Measurements from ENCODE around the gene C5.
"Not testable (repeated sequence)": the region's sequence is repeated elsewhere in the genome, so short reads cannot be mapped to it uniquely, and the experiment has no call there.

The C5 gene

DNA sequence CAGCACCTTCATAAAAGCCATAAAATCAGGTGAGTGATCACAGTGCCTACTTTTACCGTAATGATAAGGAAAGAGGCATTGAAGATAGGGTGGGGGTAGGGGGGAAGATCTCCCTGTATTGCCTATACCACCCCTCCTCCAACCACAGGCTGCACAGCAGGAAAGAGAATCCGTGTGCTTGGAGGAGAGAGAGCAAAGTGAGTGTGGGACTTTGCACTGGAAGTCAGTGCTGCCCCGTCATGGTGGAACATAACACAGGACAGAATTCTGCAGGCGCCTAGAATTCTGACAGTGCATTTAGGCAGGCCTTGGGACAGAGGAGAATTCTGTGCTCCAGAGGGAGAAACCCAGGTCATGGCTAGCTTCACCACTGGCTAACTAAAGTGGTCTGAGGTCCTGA, 3.5 kb upstream of the C5 start:
- H3K9me3 ChIP-seq (ENCODE audit: control insufficient read depth in 5 of 5, low read length in 5 of 5): no peaks in the 10 kb centered on the region

DNA sequence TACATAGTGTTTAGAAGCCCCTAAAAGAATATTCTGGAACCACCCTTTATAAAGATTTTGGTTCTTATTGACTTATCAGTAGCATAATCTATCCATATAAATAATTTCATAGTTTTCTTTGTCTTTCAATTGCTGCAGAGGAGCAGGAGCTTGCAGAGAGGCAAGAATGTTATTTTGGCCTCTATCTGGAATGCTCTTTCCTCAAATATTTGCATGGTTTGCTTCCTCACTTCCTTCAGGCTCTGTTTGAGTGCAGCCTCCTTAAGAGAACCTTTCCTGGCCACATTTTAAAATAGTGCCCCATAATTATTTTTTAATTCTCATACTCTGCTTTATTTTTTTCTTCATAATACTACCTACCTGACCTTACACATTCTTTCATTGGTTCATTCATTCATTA, 1.5 kb downstream of the C5 start:
- no peaks in the 10 kb centered on the region for H3K4me1 ChIP-seq (ENCODE audit: control insufficient read depth in 5 of 5, insufficient read depth in 5 of 5, low read length in 5 of 5)
- H3K9me3 ChIP-seq (ENCODE audit: control insufficient read depth in 5 of 5, low read length in 5 of 5): no peaks in the 10 kb centered on the region
- no peak overlapping the region for H3K9ac ChIP-seq (ENCODE audit: low read length in 5 of 5)
- H3K27ac ChIP-seq (ENCODE audit: low read depth, low read length): no peak overlapping the region
- no peak overlapping the region for H3K4me3 ChIP-seq (ENCODE audit: low read depth in 1 of 5, low read length in 5 of 5)
- H3K27me3 ChIP-seq (ENCODE audit: control insufficient read depth in 5 of 5, insufficient read depth in 4 of 5, low read length in 5 of 5): no peaks in the 10 kb centered on the region
- no peaks in the 10 kb centered on the region for H3K36me3 ChIP-seq (ENCODE audit: control insufficient read depth in 5 of 5, insufficient read depth in 5 of 5, low read length in 5 of 5)

More for the DNA sequence above, 3.5 kb upstream of the C5 start:
- Histone ChIP-seq H3K27ac (ENCODE audit: low read depth, low read length) (no peak overlapping the region), H3K36me3 (ENCODE audit: control insufficient read depth in 5 of 5, insufficient read depth in 5 of 5, low read length in 5 of 5) (no peaks in the 10 kb centered on the region), H3K27me3 (ENCODE audit: control insufficient read depth in 5 of 5, insufficient read depth in 4 of 5, low read length in 5 of 5) (no peaks in the 10 kb centered on the region), H3K9ac (ENCODE audit: low read length in 5 of 5) (no peak overlapping the region), H3K4me3 (ENCODE audit: low read depth in 1 of 5, low read length in 5 of 5) (no peak overlapping the region), H3K4me1 (ENCODE audit: control insufficient read depth in 5 of 5, insufficient read depth in 5 of 5, low read length in 5 of 5) (no peaks in the 10 kb centered on the region)

DNA sequence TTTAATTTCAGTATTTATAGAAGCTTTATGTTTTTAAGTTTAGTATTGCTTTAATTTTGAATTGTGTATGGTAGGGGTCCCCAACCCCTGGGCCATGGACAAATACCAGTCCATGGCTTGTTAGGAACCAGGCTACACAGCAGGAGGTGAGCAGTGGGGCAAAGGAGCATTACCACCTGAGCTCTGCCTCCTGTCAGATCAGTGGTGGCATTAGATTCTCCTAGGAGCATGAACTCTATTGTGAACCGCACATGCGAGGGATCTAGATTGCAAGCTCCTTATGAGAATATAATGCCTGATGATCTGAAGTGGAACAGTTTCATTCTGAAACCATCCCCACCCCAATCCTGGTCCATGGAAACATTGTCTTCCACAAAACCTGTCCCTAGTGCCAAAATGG, 1.9 kb downstream of the C5 start:
- Histone ChIP-seq H3K36me3 (ENCODE audit: control insufficient read depth in 5 of 5, insufficient read depth in 5 of 5, low read length in 5 of 5) (no peaks in the 10 kb centered on the region), H3K27me3 (ENCODE audit: control insufficient read depth in 5 of 5, insufficient read depth in 4 of 5, low read length in 5 of 5) (no peaks in the 10 kb centered on the region), H3K9ac (ENCODE audit: low read length in 5 of 5) (no peak overlapping the region), H3K4me1 (ENCODE audit: control insufficient read depth in 5 of 5, insufficient read depth in 5 of 5, low read length in 5 of 5) (no peaks in the 10 kb centered on the region), H3K27ac (ENCODE audit: low read depth, low read length) (no peak overlapping the region), H3K4me3 (ENCODE audit: low read depth in 1 of 5, low read length in 5 of 5) (no peak overlapping the region), H3K9me3 (ENCODE audit: control insufficient read depth in 5 of 5, low read length in 5 of 5) (no peaks in the 10 kb centered on the region)

DNA sequence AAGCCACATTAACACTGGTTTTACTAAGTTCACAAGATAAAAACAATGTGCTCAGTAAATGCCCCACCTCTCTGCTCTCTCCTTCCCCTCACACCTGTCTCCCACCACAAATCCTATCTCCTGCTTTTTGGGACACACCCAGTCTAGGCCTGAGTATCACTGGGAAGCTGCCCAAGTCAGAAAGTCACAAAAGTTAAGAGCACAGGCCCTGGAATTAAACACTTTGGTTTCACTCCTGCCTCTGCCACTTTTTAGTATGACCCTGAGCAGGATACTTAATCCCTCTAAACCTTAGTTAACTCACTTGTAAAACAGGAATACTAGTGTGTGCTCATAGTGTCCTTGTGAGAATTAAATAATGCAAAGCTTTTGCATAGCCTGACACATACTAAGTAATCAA, 11.3 kb downstream of the C5 start:
- Histone ChIP-seq H3K36me3 (ENCODE audit: control insufficient read depth in 5 of 5, insufficient read depth in 5 of 5, low read length in 5 of 5) (peaks cover 0 to 9% (median 0%) of the 10 kb centered on the region in 5 donors), H3K9ac (ENCODE audit: low read length in 5 of 5) (no peak overlapping the region), H3K9me3 (ENCODE audit: control insufficient read depth in 5 of 5, low read length in 5 of 5) (no peaks in the 10 kb centered on the region), H3K4me3 (ENCODE audit: low read depth in 1 of 5, low read length in 5 of 5) (no peak overlapping the region), H3K27me3 (ENCODE audit: control insufficient read depth in 5 of 5, insufficient read depth in 4 of 5, low read length in 5 of 5) (no peaks in the 10 kb centered on the region), H3K27ac (ENCODE audit: low read depth, low read length) (no peak overlapping the region), H3K4me1 (ENCODE audit: control insufficient read depth in 5 of 5, insufficient read depth in 5 of 5, low read length in 5 of 5) (no peaks in the 10 kb centered on the region)

DNA sequence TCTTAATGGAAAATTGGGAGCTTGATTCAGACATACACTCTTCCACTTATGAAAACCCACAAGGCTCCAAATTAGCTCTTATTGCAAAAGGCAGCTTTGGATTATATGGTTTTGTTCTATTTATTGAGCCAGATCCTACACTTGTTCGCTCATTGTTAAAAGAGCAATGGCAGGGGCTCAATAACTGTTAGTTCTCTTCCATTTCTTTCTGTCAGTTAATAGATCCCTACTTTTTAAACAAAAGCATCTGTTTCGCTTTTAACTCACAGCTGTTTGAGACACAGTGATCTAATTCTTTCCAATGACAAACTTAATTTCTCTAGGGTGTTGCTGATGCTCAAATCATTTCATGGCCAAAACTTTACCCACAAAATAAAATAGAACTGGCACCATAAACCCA, 11.7 kb downstream of the C5 start:
- no peak overlapping the region for H3K4me3 ChIP-seq (ENCODE audit: low read depth in 1 of 5, low read length in 5 of 5)
- no peak overlapping the region for H3K9ac ChIP-seq (ENCODE audit: low read length in 5 of 5)
- H3K9me3 ChIP-seq (ENCODE audit: control insufficient read depth in 5 of 5, low read length in 5 of 5): no peaks in the 10 kb centered on the region
- H3K27me3 ChIP-seq (ENCODE audit: control insufficient read depth in 5 of 5, insufficient read depth in 4 of 5, low read length in 5 of 5): no peaks in the 10 kb centered on the region
- no peaks in the 10 kb centered on the region for H3K4me1 ChIP-seq (ENCODE audit: control insufficient read depth in 5 of 5, insufficient read depth in 5 of 5, low read length in 5 of 5)
- no peak overlapping the region for H3K27ac ChIP-seq (ENCODE audit: low read depth, low read length)
- H3K36me3 ChIP-seq (ENCODE audit: control insufficient read depth in 5 of 5, insufficient read depth in 5 of 5, low read length in 5 of 5): peaks cover 0 to 9% (median 0%) of the 10 kb centered on the region in 5 donors

DNA sequence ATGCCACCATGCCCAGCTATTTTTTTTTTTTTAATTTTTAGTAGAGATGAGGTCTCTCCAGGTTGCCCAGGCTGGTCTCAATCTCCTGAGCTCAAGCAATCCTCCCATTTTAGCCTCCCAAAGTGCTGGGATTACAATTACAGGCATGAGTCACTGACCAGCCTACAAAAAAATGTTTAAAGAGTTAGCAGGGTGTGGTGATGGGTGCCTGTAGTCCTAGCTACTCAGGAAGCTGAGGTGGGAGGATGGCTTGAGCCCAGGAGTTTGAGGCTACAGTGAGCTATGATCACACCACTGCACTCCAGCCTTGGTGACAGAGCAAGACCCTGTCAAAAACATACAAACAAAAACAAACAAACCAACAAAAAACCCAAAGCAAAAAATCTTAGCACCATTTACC, 14.4 kb downstream of the C5 start:
- not testable (repeated sequence) for H3K27ac ChIP-seq (ENCODE audit: low read depth, low read length); H3K9me3 ChIP-seq (ENCODE audit: control insufficient read depth in 5 of 5, low read length in 5 of 5); H3K4me1 ChIP-seq (ENCODE audit: control insufficient read depth in 5 of 5, insufficient read depth in 5 of 5, low read length in 5 of 5); H3K4me3 ChIP-seq (ENCODE audit: low read depth in 1 of 5, low read length in 5 of 5); H3K9ac ChIP-seq (ENCODE audit: low read length in 5 of 5); H3K27me3 ChIP-seq (ENCODE audit: control insufficient read depth in 5 of 5, insufficient read depth in 4 of 5, low read length in 5 of 5); H3K36me3 ChIP-seq (ENCODE audit: control insufficient read depth in 5 of 5, insufficient read depth in 5 of 5, low read length in 5 of 5)

DNA sequence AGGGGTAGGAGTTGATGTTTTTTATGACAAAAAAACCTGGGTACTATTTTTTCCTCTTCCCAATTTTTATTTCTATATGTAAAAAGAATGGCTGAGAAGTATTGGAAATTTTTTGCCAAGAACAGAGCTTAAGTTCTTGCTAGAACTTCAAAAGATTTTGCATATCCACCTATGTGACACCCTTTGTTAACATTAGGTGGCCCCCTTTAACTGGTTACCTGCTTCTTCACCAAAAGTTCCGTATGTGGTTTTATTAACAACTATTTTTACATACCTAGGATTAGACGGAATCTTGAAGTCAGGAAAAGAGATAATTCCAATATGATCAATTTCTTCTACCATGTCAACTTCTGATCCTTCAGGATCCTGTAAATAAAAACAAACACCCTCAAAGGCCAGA, 15.5 kb downstream of the C5 start:
- Histone ChIP-seq H3K4me1 (ENCODE audit: control insufficient read depth in 5 of 5, insufficient read depth in 5 of 5, low read length in 5 of 5) (no peaks in the 10 kb centered on the region), H3K36me3 (ENCODE audit: control insufficient read depth in 5 of 5, insufficient read depth in 5 of 5, low read length in 5 of 5) (peaks cover 0 to 13% (median 0%) of the 10 kb centered on the region in 5 donors), H3K27ac (ENCODE audit: low read depth, low read length) (no peak overlapping the region), H3K9me3 (ENCODE audit: control insufficient read depth in 5 of 5, low read length in 5 of 5) (no peaks in the 10 kb centered on the region), H3K4me3 (ENCODE audit: low read depth in 1 of 5, low read length in 5 of 5) (no peak overlapping the region), H3K27me3 (ENCODE audit: control insufficient read depth in 5 of 5, insufficient read depth in 4 of 5, low read length in 5 of 5) (no peaks in the 10 kb centered on the region), H3K9ac (ENCODE audit: low read length in 5 of 5) (no peak overlapping the region)

DNA sequence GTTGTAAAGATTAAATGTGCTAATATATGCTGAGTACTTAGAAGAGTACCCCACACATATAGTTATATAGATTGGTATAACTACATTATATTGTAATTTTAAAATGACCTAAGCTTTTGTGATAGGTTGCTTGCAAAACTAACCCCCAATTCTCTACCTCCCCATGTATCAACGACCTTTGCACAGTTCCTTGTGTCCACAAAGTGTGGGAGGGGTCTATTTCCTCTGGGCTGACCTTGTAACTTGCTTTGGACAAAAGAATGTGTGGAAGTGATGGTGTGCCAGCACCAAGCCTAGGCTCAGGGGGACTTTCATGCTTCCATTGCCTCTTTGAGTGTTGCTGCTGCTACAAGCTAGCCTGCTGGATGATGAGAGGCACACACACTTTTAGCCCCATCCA, 20.6 kb downstream of the C5 start:
- no peak overlapping the region for H3K27ac ChIP-seq (ENCODE audit: low read depth, low read length)
- peaks cover 0 to 14% (median 0%) of the 10 kb centered on the region in 5 donors for H3K36me3 ChIP-seq (ENCODE audit: control insufficient read depth in 5 of 5, insufficient read depth in 5 of 5, low read length in 5 of 5)
- no peaks in the 10 kb centered on the region for H3K27me3 ChIP-seq (ENCODE audit: control insufficient read depth in 5 of 5, insufficient read depth in 4 of 5, low read length in 5 of 5)
- H3K9ac ChIP-seq (ENCODE audit: low read length in 5 of 5): no peak overlapping the region
- no peaks in the 10 kb centered on the region for H3K9me3 ChIP-seq (ENCODE audit: control insufficient read depth in 5 of 5, low read length in 5 of 5)
- no peaks in the 10 kb centered on the region for H3K4me1 ChIP-seq (ENCODE audit: control insufficient read depth in 5 of 5, insufficient read depth in 5 of 5, low read length in 5 of 5)
- H3K4me3 ChIP-seq (ENCODE audit: low read depth in 1 of 5, low read length in 5 of 5): no peak overlapping the region

DNA sequence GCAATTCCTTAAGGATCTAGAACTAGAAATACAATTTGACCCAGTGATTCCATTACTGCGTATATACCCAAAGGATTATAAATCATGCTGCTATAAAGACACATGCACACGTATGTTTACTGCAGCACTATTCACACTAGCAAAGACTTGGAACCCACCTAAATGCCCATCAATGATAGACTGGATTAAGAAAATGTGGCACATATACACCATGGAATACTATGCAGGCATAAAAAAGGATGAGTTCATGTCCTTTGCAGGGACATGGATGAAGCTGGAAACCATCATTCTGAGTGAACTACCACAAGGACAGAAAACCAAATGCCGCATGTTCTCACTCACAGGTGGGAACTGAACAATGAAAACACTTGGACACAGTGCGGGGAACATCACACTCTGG, 21.8 kb downstream of the C5 start:
- not testable (repeated sequence) for H3K9ac ChIP-seq (ENCODE audit: low read length in 5 of 5); H3K4me1 ChIP-seq (ENCODE audit: control insufficient read depth in 5 of 5, insufficient read depth in 5 of 5, low read length in 5 of 5); H3K27me3 ChIP-seq (ENCODE audit: control insufficient read depth in 5 of 5, insufficient read depth in 4 of 5, low read length in 5 of 5); H3K4me3 ChIP-seq (ENCODE audit: low read depth in 1 of 5, low read length in 5 of 5); H3K9me3 ChIP-seq (ENCODE audit: control insufficient read depth in 5 of 5, low read length in 5 of 5); H3K27ac ChIP-seq (ENCODE audit: low read depth, low read length)
- peaks cover 0 to 11% (median 0%) of the 10 kb centered on the region in 5 donors for H3K36me3 ChIP-seq (ENCODE audit: control insufficient read depth in 5 of 5, insufficient read depth in 5 of 5, low read length in 5 of 5)

DNA sequence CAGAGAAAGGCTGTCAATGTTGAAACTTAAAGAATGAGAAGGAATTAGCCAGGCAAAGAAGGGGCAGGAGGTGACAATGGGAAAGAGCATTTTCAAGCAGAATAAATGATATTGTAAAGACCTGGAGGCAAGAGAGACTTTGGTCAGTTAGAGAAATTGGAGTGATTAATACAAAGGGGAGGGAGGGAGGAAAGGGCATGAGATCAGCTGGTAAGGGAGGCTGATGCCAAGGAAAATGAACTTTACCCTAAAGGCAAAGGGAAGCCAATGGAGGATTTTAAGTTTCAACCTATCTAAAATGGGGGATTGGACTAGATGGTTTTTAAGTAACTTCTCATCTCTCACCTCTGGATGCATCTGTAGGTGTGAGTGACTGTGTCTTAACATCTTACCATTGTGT, 23.3 kb downstream of the C5 start:
- H3K9me3 ChIP-seq (ENCODE audit: control insufficient read depth in 5 of 5, low read length in 5 of 5): no peaks in the 10 kb centered on the region
- H3K4me1 ChIP-seq (ENCODE audit: control insufficient read depth in 5 of 5, insufficient read depth in 5 of 5, low read length in 5 of 5): no peaks in the 10 kb centered on the region
- peaks cover 0 to 11% (median 0%) of the 10 kb centered on the region in 5 donors for H3K36me3 ChIP-seq (ENCODE audit: control insufficient read depth in 5 of 5, insufficient read depth in 5 of 5, low read length in 5 of 5)
- no peak overlapping the region for H3K4me3 ChIP-seq (ENCODE audit: low read depth in 1 of 5, low read length in 5 of 5)
- no peak overlapping the region for H3K9ac ChIP-seq (ENCODE audit: low read length in 5 of 5)
- H3K27ac ChIP-seq (ENCODE audit: low read depth, low read length): no peak overlapping the region
- no peaks in the 10 kb centered on the region for H3K27me3 ChIP-seq (ENCODE audit: control insufficient read depth in 5 of 5, insufficient read depth in 4 of 5, low read length in 5 of 5)

DNA sequence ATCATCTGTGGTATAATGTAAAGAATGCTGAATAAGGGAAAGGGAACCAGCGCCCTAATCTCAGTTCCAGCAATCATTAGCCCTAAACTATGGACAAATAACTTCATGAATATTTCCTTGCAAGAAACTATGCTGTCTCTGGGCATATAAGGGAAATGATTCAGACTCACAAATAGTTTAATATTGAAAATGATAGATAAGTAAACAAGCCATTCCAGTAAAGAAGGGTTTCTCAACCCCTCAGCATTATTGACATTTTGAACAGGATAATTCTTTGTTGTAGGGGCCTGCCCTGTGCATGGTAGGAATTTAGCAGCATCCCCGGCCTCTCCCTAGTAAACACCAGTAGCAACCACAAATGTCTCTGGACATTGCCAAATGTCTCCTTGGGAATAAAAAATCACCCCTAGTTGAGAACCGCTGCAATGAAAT, 23.8 kb downstream of the C5 start:
- Histone ChIP-seq H3K4me1 (ENCODE audit: control insufficient read depth in 5 of 5, insufficient read depth in 5 of 5, low read length in 5 of 5) (no peaks in the 10 kb centered on the region), H3K27me3 (ENCODE audit: control insufficient read depth in 5 of 5, insufficient read depth in 4 of 5, low read length in 5 of 5) (no peaks in the 10 kb centered on the region), H3K9ac (ENCODE audit: low read length in 5 of 5) (no peak overlapping the region), H3K9me3 (ENCODE audit: control insufficient read depth in 5 of 5, low read length in 5 of 5) (no peaks in the 10 kb centered on the region), H3K36me3 (ENCODE audit: control insufficient read depth in 5 of 5, insufficient read depth in 5 of 5, low read length in 5 of 5) (peaks cover 0 to 11% (median 0%) of the 10 kb centered on the region in 5 donors), H3K4me3 (ENCODE audit: low read depth in 1 of 5, low read length in 5 of 5) (no peak overlapping the region), H3K27ac (ENCODE audit: low read depth, low read length) (no peak overlapping the region)

All from subcutaneous abdominal adipose tissue (tissue), 5 donors.